IMR-90 (cell line): ENCODE measurements around the gene FRYL. TPM values are rescaled to one million over a fixed set of nuclear protein-coding genes. Genes with fewer than 3 reads are reported as not detected.

Experiments
- ATAC-seq: fragments of 200-7000 bp; cut with Tn5 transposase; 2 replicates; pipeline ENCODE4 v1.9.1; 2020; ENCODE audit warnings: low read depth, mild to moderate bottlenecking, moderate library complexity
- BruUV-seq: library from RNA; stranded (reverse); fragments of 400-500 nt; replicated peaks from 2 replicates; lab custom pipeline; 2021; lab: Mats Ljungman, UMichigan
- CTCF ChIA-PET: fragments of 300-600 bp; formaldehyde crosslinking; extraction: SDS; loops from one replicate; lab custom pipeline; 2021; ENCODE audit warnings: antibody characterized with exemption; lab: Yijun Ruan, JAX
- POLR2A ChIA-PET: fragments of 300-600 bp; sonication (Branson Sonifier 250); formaldehyde crosslinking; loops from one replicate; lab custom pipeline; 2022; ENCODE audit warnings: antibody characterized with exemption; ENCODE audit not compliant: unreplicated experiment; lab: Charles Lee
- DNase-seq: peaks from one replicate; pipeline ENCODE4 v3.0.0; 2013
- H2AFZ ChIP-seq: replicated peaks from 2 replicates; pipeline ENCODE3; 2013; ENCODE audit warnings: low read length, mild to moderate bottlenecking; ENCODE audit not compliant: poor library complexity
- H2AK5ac ChIP-seq: 2 replicates; pipeline ENCODE4 v1.6.1; 2013; ENCODE audit warnings: low read depth, low read length, inconsistent platforms
- H2AK9ac ChIP-seq: replicated peaks from 2 replicates; pipeline ENCODE3; 2013; ENCODE audit warnings: mild to moderate bottlenecking, low read depth, low read length, moderate library complexity; ENCODE audit not compliant: poor library complexity
- H2BK120ac ChIP-seq: 2 replicates; pipeline ENCODE4 v1.6.1; 2013; ENCODE audit warnings: low read depth, low read length, inconsistent platforms
- H2BK15ac ChIP-seq: 3 replicates; pipeline ENCODE4 v1.6.1; 2013; ENCODE audit warnings: low read depth, low read length, inconsistent platforms
- H2BK20ac ChIP-seq: 2 replicates; pipeline ENCODE4 v1.6.1; 2013; ENCODE audit warnings: low read depth, mild to moderate bottlenecking, inconsistent platforms, low read length, moderate library complexity
- H2BK5ac ChIP-seq: 2 replicates; pipeline ENCODE4 v1.6.1; 2013; ENCODE audit warnings: mild to moderate bottlenecking, low read depth, low read length, inconsistent platforms; ENCODE audit not compliant: poor library complexity, severe bottlenecking
- H3K14ac ChIP-seq: replicated peaks from 2 replicates; pipeline ENCODE4 v1.6.1; 2013; ENCODE audit warnings: low read depth, low read length, inconsistent platforms
- H3K18ac ChIP-seq: 2 replicates; pipeline ENCODE4 v1.6.1; 2013; ENCODE audit warnings: low read depth, low read length, control low read depth
- H3K23ac ChIP-seq: 2 replicates; pipeline ENCODE4 v1.6.1; 2013; ENCODE audit warnings: low read depth, low read length, inconsistent platforms
- H3K27ac ChIP-seq: 2 replicates; pipeline ENCODE4 v1.5.1; 2013; ENCODE audit warnings: mild to moderate bottlenecking, control low read depth, low read length; ENCODE audit not compliant: insufficient read depth
- H3K27me3 ChIP-seq: 2 replicates; pipeline ENCODE4 v1.6.1; 2013; ENCODE audit warnings: low read length; ENCODE audit not compliant: control insufficient read depth, insufficient read depth
- H3K36me3 ChIP-seq: 2 replicates; pipeline ENCODE4 v1.6.1; 2013; ENCODE audit warnings: low read length, mixed read lengths; ENCODE audit not compliant: control insufficient read depth, insufficient read depth
- H3K4ac ChIP-seq: 2 replicates; pipeline ENCODE4 v1.6.1; 2013; ENCODE audit warnings: low read depth, low read length, inconsistent platforms
- H3K4me1 ChIP-seq: 2 replicates; pipeline ENCODE4 v1.6.1; 2013; ENCODE audit warnings: low read length, mixed read lengths; ENCODE audit not compliant: control insufficient read depth, insufficient read depth
- H3K4me2 ChIP-seq: 2 replicates; pipeline ENCODE4 v1.6.1; 2013; ENCODE audit warnings: low read depth, mild to moderate bottlenecking, control low read depth, low read length, moderate library complexity
- H3K4me3 ChIP-seq: 2 replicates; pipeline ENCODE4 v1.5.1; 2013; ENCODE audit warnings: low read depth, mild to moderate bottlenecking, control low read depth, low read length, moderate library complexity; ENCODE audit not compliant: insufficient read depth
- H3K56ac ChIP-seq: 2 replicates; pipeline ENCODE4 v1.6.1; 2013; ENCODE audit warnings: low read length, inconsistent platforms; ENCODE audit not compliant: insufficient read depth; ENCODE audit errors: extremely low read depth
- H3K79me1 ChIP-seq, 2 experiments: 2 replicates each; pipeline ENCODE4 v1.6.1; 2013; ENCODE audit warnings: low read length in 2 of 2, inconsistent platforms in 1 of 2, low read depth in 1 of 2
- H3K9ac ChIP-seq: 2 replicates; pipeline ENCODE4 v1.6.1; 2013; ENCODE audit warnings: low read depth, low read length, control low read depth
- H3K9me1 ChIP-seq: 2 replicates; pipeline ENCODE4 v1.6.1; 2013; ENCODE audit warnings: low read length, inconsistent platforms; ENCODE audit not compliant: insufficient read depth
- H3K9me3 ChIP-seq: 2 replicates; pipeline ENCODE4 v1.6.1; 2013; ENCODE audit warnings: low read length; ENCODE audit not compliant: control insufficient read depth, insufficient read depth
- H4K20me1 ChIP-seq: 2 replicates; pipeline ENCODE4 v1.6.1; 2013; ENCODE audit warnings: low read length, inconsistent platforms; ENCODE audit not compliant: insufficient read depth
- H4K5ac ChIP-seq: 2 replicates; pipeline ENCODE4 v1.6.1; 2013; ENCODE audit warnings: mild to moderate bottlenecking, low read depth, low read length, control low read depth
- H4K8ac ChIP-seq, 2 experiments: 2 replicates each; pipeline ENCODE4 v1.6.1; 2013; ENCODE audit warnings: low read depth in 2 of 2, low read length in 2 of 2, control low read depth in 1 of 2, inconsistent platforms in 1 of 2
- H4K91ac ChIP-seq: 2 replicates; pipeline ENCODE4 v1.6.1; 2013; ENCODE audit warnings: low read depth, low read length, inconsistent platforms; ENCODE audit not compliant: insufficient read depth
- CTCF ChIP-seq: conservative IDR thresholded peaks from 2 replicates; pipeline ENCODE4 v1.5.1; 2012; ENCODE audit warnings: mild to moderate bottlenecking, low read depth, low read length, improper control_type of control experiment
- MXI1 ChIP-seq: IDR thresholded peaks from 2 replicates; pipeline ENCODE4 v1.6.1; 2012; ENCODE audit warnings: low read depth, mild to moderate bottlenecking, low read length, moderate library complexity, borderline replicate concordance
- NFE2L2 ChIP-seq: fragments of 150-350 bp; IDR thresholded peaks from 2 replicates; pipeline ENCODE4 v1.6.1; 2016; ENCODE audit warnings: low read depth, mild to moderate bottlenecking, low read length
- POLR2A ChIP-seq: IDR thresholded peaks from 2 replicates; pipeline ENCODE4 v1.6.1; 2012; ENCODE audit warnings: mild to moderate bottlenecking, low read depth, low read length
- RAD21 ChIP-seq: IDR thresholded peaks from 2 replicates; pipeline ENCODE4 v1.6.1; 2012; ENCODE audit warnings: low read length, improper control_type of control experiment
- WGBS, 2 experiments: methylation state at CpG; one replicate each; pipeline versions ENCODE4 v1.1.5 to v1.1.7; 2013; ENCODE audit warnings: missing lambda C conversion rate in 2 of 2; ENCODE audit not compliant: insufficient read length in 1 of 2; ENCODE audit errors: extremely low coverage in 2 of 2; 5-methylcytosine and 5-hydroxymethylcytosine counted together
- dilution Hi-C: fragments of 300-500 bp; cut with HindIII; formaldehyde crosslinking; loops from one replicate; pipeline ENCODE4 v1.14.3; 2018; ENCODE audit warnings: low sequenced_read_pairs; ENCODE audit not compliant: unreplicated experiment
- in situ Hi-C: fragments of 300-500 bp; cut with MboI; formaldehyde crosslinking; loops from 3 replicates; pipeline ENCODE4 v1.14.3; 2019; ENCODE audit warnings: low sequenced_read_pairs, inconsistent platforms, mixed read lengths
- intact Hi-C: fragments of 100-400 bp; cut with micrococcal nuclease; formaldehyde crosslinking; loops from 2 replicates; pipeline ENCODE4 v1.10.0; 2022
- polyA plus RNA-seq, 3 experiments: library from polyadenylated mRNA; depleted of rRNA; stranded (reverse); fragments of >200 nt; gene quantifications; 2 replicates each; pipeline ENCODE4 v1.2.3, GENCODE V29; 2012; ENCODE audit warnings: low replicate concordance in 1 of 3
- total RNA-seq: library from RNA; depleted of rRNA; stranded (reverse); fragments of >200 nt; gene quantifications from 2 replicates; pipeline ENCODE4 v1.2.3, GENCODE V29; 2012
- TF ChIP-seq, protein P1 (sequence below): fragments of 150-350 bp; IDR thresholded peaks from 2 replicates; pipeline ENCODE4 v1.6.1; 2016; ENCODE audit warnings: low read depth, mild to moderate bottlenecking, low read length, moderate library complexity, borderline replicate concordance

FRYL gene
- total and polyA plus RNA-seq, 2 of the 4 experiments (the other 2 are of a cell fraction): 9.9 to 77.4 TPM

GRCh38 chr4:48779095-48779997 is 733 bp downstream of the FRYL start:
- peak; percentile 54 for DNase-seq
- Histone ChIP-seq H4K5ac (0 out of 2 replicates have a peak overlapping the region, but pooled peaks have one; percentile 15), H3K56ac (peak overlapping the region; percentile 80), H2BK120ac (peak overlapping the region; percentile 68), H3K18ac (peak overlapping the region; percentile 21), H2BK20ac (no peak overlapping the region), H4K8ac (peak overlapping the region; percentile 39 to 61; a peak in 1 of 4 replicates), H3K27ac (peak overlapping the region; percentile 85), H3K23ac (peak overlapping the region; percentile 84), H2BK15ac (no peak overlapping the region; the same call in 2 of the 3 replicates), H2BK5ac (peak overlapping the region; percentile 49), H3K4me1 (peaks cover 6% of the 10 kb centered on the region), H3K27me3 (no peaks in the 10 kb centered on the region), H3K9me1 (0 out of 2 replicates have a peak, but pooled peaks cover 3% of the 10 kb centered on the region), H4K91ac (peak overlapping the region; percentile 19; the same call in 1 of the 2 replicates), H2AK9ac (peak overlapping the region; percentile 89), H3K9me3 (no peaks in the 10 kb centered on the region), H3K79me1 (peaks cover 2 to 25% of the 10 kb centered on the region in 2 experiments; a peak in 2 of 4 replicates), H3K36me3 (no peaks in the 10 kb centered on the region), H2AFZ (peak overlapping the region; percentile 94), H3K4me3 (peak overlapping the region; percentile 65), H3K4me2 (peak overlapping the region; percentile 100), H3K9ac (peak overlapping the region; percentile 75), H3K4ac (peak overlapping the region; percentile 74), H3K14ac (peak overlapping the region; percentile 86), H4K20me1 (peaks cover 30% of the 10 kb centered on the region), H2AK5ac (0 out of 2 replicates have a peak overlapping the region, but pooled peaks have one; percentile 4)
- dilution Hi-C loops: no loop called here
- in situ Hi-C loops: no loop called here
- peak; percentile 68; the same call in 1 of the 2 replicates for TF ChIP-seq POLR2A
- TF ChIP-seq, protein P1, sequence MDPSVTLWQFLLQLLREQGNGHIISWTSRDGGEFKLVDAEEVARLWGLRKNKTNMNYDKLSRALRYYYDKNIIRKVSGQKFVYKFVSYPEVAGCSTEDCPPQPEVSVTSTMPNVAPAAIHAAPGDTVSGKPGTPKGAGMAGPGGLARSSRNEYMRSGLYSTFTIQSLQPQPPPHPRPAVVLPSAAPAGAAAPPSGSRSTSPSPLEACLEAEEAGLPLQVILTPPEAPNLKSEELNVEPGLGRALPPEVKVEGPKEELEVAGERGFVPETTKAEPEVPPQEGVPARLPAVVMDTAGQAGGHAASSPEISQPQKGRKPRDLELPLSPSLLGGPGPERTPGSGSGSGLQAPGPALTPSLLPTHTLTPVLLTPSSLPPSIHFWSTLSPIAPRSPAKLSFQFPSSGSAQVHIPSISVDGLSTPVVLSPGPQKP: no peak
- TF ChIP-seq MXI1: peak; percentile 50; the same call in 1 of the 2 replicates
- peak; percentile 17; the same call in 1 of the 2 replicates for TF ChIP-seq CTCF
- peak; percentile 2; the same call in 1 of the 2 replicates for TF ChIP-seq RAD21
- TF ChIP-seq NFE2L2: no peak
- POLR2A ChIA-PET: no interaction called here
- ATAC-seq: peak; percentile 38
- CTCF ChIA-PET: interaction anchor here (0.5 kb wide), 1 partner anchor 199 kb away, joined by 4 read pairs; no protein-coding TSS in a partner anchor
- intact Hi-C loops: loop anchor here (2.0 to 5.0 kb wide), 5 partner anchors 33 to 177 kb away; no protein-coding TSS in a partner anchor
- BruUV-seq: no TSS peak
- 0% methylated on average over 32 of the region's 108 CpGs; no CpG with 5 or more reads in 1 of the 2 experiments for WGBS, 2 experiments
